Activated T-cell treated with anti-CD3 and anti-CD28 coated beads for 24 hours (primary cell): ENCODE results near the gene TENT5A.
"Not testable (repeated sequence)": the region's sequence is repeated elsewhere in the genome, so short reads cannot be mapped to it uniquely, and the experiment has no call there.

ENCODE experiments used
- DNase-seq: peaks from one replicate; pipeline ENCODE4 v3.0.0-alpha.2; 2020; ENCODE audit warnings: low read depth

The TENT5A gene

GRCh38 chr6:81752084-81752920 is at the start of gene TENT5A:
TSS of gene TENT5A (minus strand) at chr6:81752681. CDS start at chr6:81752141, 540 bp downstream.
- DNase-seq: peak; percentile 72

GRCh38 chr6:81801489-81801888 is 49.0 kb upstream of the TENT5A start:
- DNase-seq: no peak

- DNase-seq: no peak
These were observed 48.2 kb upstream of the TENT5A start for GRCh38 chr6:81800666-81801065.

- no peak for DNase-seq
These were observed 46.8 kb upstream of the TENT5A start for GRCh38 chr6:81799323-81799722.

GRCh38 chr6:81797591-81797990 is 45.1 kb upstream of the TENT5A start:
- no peak for DNase-seq

GRCh38 chr6:81795890-81796289 is 43.4 kb upstream of the TENT5A start:
- no peak for DNase-seq

GRCh38 chr6:81793821-81794475 is 41.5 kb upstream of the TENT5A start:
- DNase-seq: no peak

GRCh38 chr6:81792826-81793225 is 40.3 kb upstream of the TENT5A start:
- no peak for DNase-seq

- no peak for DNase-seq
These were observed 39.3 kb upstream of the TENT5A start for GRCh38 chr6:81791756-81792155.

- DNase-seq: no peak
These were observed 37.6 kb upstream of the TENT5A start for GRCh38 chr6:81790034-81790433.

- no peak for DNase-seq
These were observed 36.8 kb upstream of the TENT5A start for GRCh38 chr6:81789291-81789690.

- DNase-seq: no peak
These were observed 36.3 kb upstream of the TENT5A start for GRCh38 chr6:81788748-81789147.

GRCh38 chr6:81787313-81788068 is 35.0 kb upstream of the TENT5A start:
- no peak for DNase-seq

- DNase-seq: no peak
These were observed 33.7 kb upstream of the TENT5A start for GRCh38 chr6:81786150-81786549.

GRCh38 chr6:81785377-81785776 is 32.9 kb upstream of the TENT5A start:
- no peak for DNase-seq

GRCh38 chr6:81783893-81784292 is 31.4 kb upstream of the TENT5A start:
- no peak for DNase-seq

- no peak for DNase-seq
These were observed 29.1 kb upstream of the TENT5A start for GRCh38 chr6:81781624-81782023.

GRCh38 chr6:81777586-81778268 is 25.2 kb upstream of the TENT5A start:
- DNase-seq: no peak

- DNase-seq: not testable (repeated sequence)
These were observed 23.7 kb upstream of the TENT5A start for GRCh38 chr6:81776219-81776618.

- DNase-seq: no peak
These were observed 22.1 kb upstream of the TENT5A start for GRCh38 chr6:81774542-81774941.

GRCh38 chr6:81773887-81774286 is 21.4 kb upstream of the TENT5A start:
- no peak for DNase-seq

- DNase-seq: no peak
These were observed 20.3 kb upstream of the TENT5A start for GRCh38 chr6:81772741-81773140.
